SK-N-SH treated with all-trans-retinoic acid at 6 μM for 48 hours (cell line): ENCODE results near the gene TPGS1.

ENCODE experiments used
- ATAC-seq: fragments of 200-7000 bp; cut with Tn5 transposase; 3 replicates; pipeline ENCODE4 v1.9.1; 2020; ENCODE audit warnings: mild to moderate bottlenecking, moderate library complexity
- ARNTL ChIP-seq: fragments of 450-650 bp; formaldehyde crosslinking; IDR thresholded peaks from 2 replicates; pipeline ENCODE4 v1.5.0; 2020; ENCODE audit warnings: low read depth, mild to moderate bottlenecking, moderate library complexity, borderline replicate concordance
- CSDC2 ChIP-seq: fragments of 250-450 bp; sonication (Bioruptor Pico); IDR thresholded peaks from 2 replicates; pipeline ENCODE4 v1.5.0; 2020; ENCODE audit warnings: mild to moderate bottlenecking, moderate library complexity
- ESRRG ChIP-seq: fragments of 250-450 bp; sonication (Bioruptor Pico); IDR thresholded peaks from 2 replicates; pipeline ENCODE4 v1.6.1; 2021; ENCODE audit warnings: mild to moderate bottlenecking
- GLIS3 ChIP-seq: fragments of 250-450 bp; sonication (Bioruptor Pico); IDR thresholded peaks from 2 replicates; pipeline ENCODE4 v1.5.0; 2020; ENCODE audit warnings: mild to moderate bottlenecking, moderate library complexity
- ISL1 ChIP-seq: fragments of 250-450 bp; sonication (Bioruptor Pico); IDR thresholded peaks from 2 replicates; pipeline ENCODE4 v2.1.2; 2022; ENCODE audit warnings: mild to moderate bottlenecking, moderate library complexity
- PPARA ChIP-seq: fragments of 250-450 bp; sonication (Bioruptor Pico); IDR thresholded peaks from 2 replicates; pipeline ENCODE4 v1.5.0; 2020; ENCODE audit warnings: mild to moderate bottlenecking, borderline replicate concordance
- RARB ChIP-seq: fragments of 250-450 bp; sonication (Bioruptor Pico); IDR thresholded peaks from 2 replicates; pipeline ENCODE4 v1.8.0; 2021; ENCODE audit warnings: mild to moderate bottlenecking, moderate library complexity
- SNAI2 ChIP-seq: fragments of 250-450 bp; sonication (Bioruptor Pico); IDR thresholded peaks from 2 replicates; pipeline ENCODE4 v1.5.0; 2020; ENCODE audit warnings: mild to moderate bottlenecking, moderate library complexity
- TCF4 ChIP-seq: fragments of 250-450 bp; sonication (Bioruptor Pico); IDR thresholded peaks from 2 replicates; pipeline ENCODE4 v1.8.0; 2021; ENCODE audit warnings: mild to moderate bottlenecking, moderate library complexity, borderline replicate concordance
- TOX ChIP-seq: fragments of 250-450 bp; sonication (Bioruptor Pico); IDR thresholded peaks from 2 replicates; pipeline ENCODE4 v1.8.0; 2021; ENCODE audit warnings: mild to moderate bottlenecking, moderate library complexity, borderline replicate concordance
- ZC3H10 ChIP-seq: fragments of 250-450 bp; sonication (Bioruptor Pico); IDR thresholded peaks from 2 replicates; pipeline ENCODE4 v1.5.1; 2021; ENCODE audit warnings: mild to moderate bottlenecking, moderate library complexity
- ZFP30 ChIP-seq: fragments of 450-650 bp; formaldehyde crosslinking; IDR thresholded peaks from 2 replicates; pipeline ENCODE4 v1.5.0; 2022; ENCODE audit warnings: mild to moderate bottlenecking, moderate library complexity
- ZNF70 ChIP-seq: fragments of 450-650 bp; formaldehyde crosslinking; IDR thresholded peaks from 2 replicates; pipeline ENCODE4 v1.5.0; 2020; ENCODE audit warnings: mild to moderate bottlenecking, moderate library complexity
- ZNF8 ChIP-seq: fragments of 450-650 bp; formaldehyde crosslinking; IDR thresholded peaks from 2 replicates; pipeline ENCODE4 v1.5.0; 2020; ENCODE audit warnings: mild to moderate bottlenecking, moderate library complexity
- TF ChIP-seq, protein P1 (sequence below): fragments of 250-450 bp; sonication (Bioruptor Pico); IDR thresholded peaks from 2 replicates; pipeline ENCODE4 v1.8.0; 2020; ENCODE audit warnings: mild to moderate bottlenecking, moderate library complexity, borderline replicate concordance
- TF ChIP-seq, protein P2 (sequence below): fragments of 250-450 bp; sonication (Bioruptor Pico); IDR thresholded peaks from 2 replicates; pipeline ENCODE4 v1.5.1; 2020; ENCODE audit warnings: low read depth, mild to moderate bottlenecking, moderate library complexity
- TF ChIP-seq, protein P3 (sequence below): fragments of 250-450 bp; sonication (Bioruptor Pico); IDR thresholded peaks from 2 replicates; pipeline ENCODE4 v1.5.0; 2020; ENCODE audit warnings: mild to moderate bottlenecking, moderate library complexity

Gene TPGS1

DNA sequence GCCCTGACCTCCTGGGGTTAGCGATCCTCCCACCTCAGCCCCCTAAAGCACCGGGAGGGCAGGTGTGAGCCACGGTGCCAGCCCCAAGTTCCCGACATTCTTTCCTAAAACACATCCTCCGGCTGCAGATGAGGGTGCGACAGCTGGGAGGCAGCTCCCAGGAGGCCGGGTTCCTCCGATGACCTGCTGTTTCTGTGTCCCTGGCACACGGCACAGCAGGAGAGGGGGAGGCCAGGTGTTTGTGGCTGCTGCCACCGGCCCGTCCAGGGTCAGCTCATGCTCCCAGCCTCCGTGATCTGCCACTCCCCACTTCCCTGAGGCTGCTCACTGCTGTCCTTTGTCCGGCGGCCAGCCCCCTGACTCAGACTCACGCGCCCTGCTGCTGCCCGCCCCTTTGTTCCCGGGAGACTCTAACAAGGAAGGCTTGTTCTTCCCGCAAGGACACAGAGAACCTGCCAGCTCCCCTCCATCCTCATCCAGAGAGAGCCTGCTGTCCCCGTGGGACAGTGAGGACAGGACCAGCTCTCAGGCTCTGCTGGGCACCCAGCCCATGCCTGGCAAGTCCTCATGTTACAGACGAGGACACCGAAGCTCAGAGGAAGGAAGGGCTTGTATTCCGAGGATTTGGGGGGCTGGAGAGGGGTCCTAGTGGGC lies 21.6 kb upstream of the TPGS1 start:
- ATAC-seq, result no peak
- TF ChIP-seq CSDC2 (CRISPR knock-in tag) (no peak), TCF4 (CRISPR knock-in tag) (no peak), ESRRG (CRISPR knock-in tag) (no peak), RARB (CRISPR knock-in tag) (no peak), SNAI2 (CRISPR knock-in tag) (no peak), ZC3H10 (CRISPR knock-in tag) (no peak), ZNF8 (CRISPR knock-in tag) (no peak), GLIS3 (CRISPR knock-in tag) (no peak), ISL1 (no peak), PPARA (CRISPR knock-in tag) (no peak), ZNF70 (CRISPR knock-in tag) (no peak), ZFP30 (no peak), ARNTL (CRISPR knock-in tag) (no peak)
- TF ChIP-seq, protein P1, sequence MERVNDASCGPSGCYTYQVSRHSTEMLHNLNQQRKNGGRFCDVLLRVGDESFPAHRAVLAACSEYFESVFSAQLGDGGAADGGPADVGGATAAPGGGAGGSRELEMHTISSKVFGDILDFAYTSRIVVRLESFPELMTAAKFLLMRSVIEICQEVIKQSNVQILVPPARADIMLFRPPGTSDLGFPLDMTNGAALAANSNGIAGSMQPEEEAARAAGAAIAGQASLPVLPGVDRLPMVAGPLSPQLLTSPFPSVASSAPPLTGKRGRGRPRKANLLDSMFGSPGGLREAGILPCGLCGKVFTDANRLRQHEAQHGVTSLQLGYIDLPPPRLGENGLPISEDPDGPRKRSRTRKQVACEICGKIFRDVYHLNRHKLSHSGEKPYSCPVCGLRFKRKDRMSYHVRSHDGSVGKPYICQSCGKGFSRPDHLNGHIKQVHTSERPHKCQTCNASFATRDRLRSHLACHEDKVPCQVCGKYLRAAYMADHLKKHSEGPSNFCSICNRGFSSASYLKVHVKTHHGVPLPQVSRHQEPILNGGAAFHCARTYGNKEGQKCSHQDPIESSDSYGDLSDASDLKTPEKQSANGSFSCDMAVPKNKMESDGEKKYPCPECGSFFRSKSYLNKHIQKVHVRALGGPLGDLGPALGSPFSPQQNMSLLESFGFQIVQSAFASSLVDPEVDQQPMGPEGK (CRISPR knock-in tag), result no peak
- TF ChIP-seq, protein P2, sequence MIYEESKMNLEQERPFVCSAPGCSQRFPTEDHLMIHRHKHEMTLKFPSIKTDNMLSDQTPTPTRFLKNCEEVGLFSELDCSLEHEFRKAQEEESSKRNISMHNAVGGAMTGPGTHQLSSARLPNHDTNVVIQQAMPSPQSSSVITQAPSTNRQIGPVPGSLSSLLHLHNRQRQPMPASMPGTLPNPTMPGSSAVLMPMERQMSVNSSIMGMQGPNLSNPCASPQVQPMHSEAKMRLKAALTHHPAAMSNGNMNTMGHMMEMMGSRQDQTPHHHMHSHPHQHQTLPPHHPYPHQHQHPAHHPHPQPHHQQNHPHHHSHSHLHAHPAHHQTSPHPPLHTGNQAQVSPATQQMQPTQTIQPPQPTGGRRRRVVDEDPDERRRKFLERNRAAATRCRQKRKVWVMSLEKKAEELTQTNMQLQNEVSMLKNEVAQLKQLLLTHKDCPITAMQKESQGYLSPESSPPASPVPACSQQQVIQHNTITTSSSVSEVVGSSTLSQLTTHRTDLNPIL (CRISPR knock-in tag), result no peak
- TF ChIP-seq, protein P3, sequence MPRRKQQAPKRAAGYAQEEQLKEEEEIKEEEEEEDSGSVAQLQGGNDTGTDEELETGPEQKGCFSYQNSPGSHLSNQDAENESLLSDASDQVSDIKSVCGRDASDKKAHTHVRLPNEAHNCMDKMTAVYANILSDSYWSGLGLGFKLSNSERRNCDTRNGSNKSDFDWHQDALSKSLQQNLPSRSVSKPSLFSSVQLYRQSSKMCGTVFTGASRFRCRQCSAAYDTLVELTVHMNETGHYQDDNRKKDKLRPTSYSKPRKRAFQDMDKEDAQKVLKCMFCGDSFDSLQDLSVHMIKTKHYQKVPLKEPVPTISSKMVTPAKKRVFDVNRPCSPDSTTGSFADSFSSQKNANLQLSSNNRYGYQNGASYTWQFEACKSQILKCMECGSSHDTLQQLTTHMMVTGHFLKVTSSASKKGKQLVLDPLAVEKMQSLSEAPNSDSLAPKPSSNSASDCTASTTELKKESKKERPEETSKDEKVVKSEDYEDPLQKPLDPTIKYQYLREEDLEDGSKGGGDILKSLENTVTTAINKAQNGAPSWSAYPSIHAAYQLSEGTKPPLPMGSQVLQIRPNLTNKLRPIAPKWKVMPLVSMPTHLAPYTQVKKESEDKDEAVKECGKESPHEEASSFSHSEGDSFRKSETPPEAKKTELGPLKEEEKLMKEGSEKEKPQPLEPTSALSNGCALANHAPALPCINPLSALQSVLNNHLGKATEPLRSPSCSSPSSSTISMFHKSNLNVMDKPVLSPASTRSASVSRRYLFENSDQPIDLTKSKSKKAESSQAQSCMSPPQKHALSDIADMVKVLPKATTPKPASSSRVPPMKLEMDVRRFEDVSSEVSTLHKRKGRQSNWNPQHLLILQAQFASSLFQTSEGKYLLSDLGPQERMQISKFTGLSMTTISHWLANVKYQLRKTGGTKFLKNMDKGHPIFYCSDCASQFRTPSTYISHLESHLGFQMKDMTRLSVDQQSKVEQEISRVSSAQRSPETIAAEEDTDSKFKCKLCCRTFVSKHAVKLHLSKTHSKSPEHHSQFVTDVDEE (CRISPR knock-in tag), result no peak

DNA sequence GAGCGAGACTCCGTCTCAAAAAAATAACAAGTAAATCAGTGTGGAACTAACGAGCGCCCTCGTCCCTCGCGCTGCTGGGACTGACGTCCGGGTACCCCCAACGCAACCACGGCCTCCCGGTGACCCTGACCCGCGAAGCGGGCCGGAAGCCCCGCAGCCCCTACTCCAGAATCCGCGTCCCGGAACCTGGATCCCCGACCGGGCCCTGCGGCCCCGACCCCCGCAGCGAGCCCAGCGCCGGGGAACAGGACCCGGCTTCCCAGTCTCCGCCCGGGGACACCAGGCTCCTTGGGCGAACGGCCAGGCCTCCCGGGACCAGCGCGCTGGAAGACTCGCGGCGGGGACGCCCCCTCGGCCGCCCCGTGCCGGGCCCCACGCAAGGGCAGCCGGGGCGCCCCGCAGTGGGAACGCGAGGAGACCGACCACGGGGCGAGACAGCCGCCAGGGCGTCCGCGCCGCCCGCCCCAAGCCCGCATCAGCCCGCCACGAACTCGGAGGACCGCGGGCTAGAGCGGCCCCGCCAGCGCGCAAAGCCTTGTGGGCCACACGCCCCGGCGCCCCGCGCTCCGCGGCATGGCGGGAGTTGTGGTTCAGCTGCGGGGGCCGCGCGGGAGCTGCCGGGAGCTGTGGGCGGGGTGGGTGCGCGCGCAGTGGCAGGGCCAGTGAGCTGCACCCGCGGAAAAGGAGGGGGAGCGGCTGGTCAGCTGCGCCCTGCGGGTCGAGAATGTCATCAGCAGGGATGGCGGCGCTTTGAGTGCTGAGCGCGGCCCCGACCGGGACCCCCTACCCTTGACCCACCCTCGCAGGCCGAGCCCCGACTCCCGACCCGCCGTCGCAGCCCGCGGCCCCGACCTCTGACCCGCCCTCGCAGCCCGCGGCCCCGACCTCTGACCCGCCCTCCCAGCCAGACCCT lies 18.5 kb upstream of the TPGS1 start:
- ATAC-seq, result peak; percentile 95
- TF ChIP-seq, protein P3 (CRISPR knock-in tag), result peak; percentile 64
- TF ChIP-seq TOX, result no peak
- no peak for TF ChIP-seq SNAI2 (CRISPR knock-in tag)
- TF ChIP-seq, protein P1 (CRISPR knock-in tag), result no peak
